Measurements from ENCODE around the gene MIPOL1. TPM values are rescaled to one million over a fixed set of nuclear protein-coding genes. Genes with fewer than 3 reads are reported as not detected.
A peak's percentile ranks its signal among the peaks of the same experiment; 100 is the strongest.

The MIPOL1 gene
- total and polyA plus RNA-seq, 2 of the 4 experiments (the other 2 are of a cell fraction): 2.7 to 5.9 TPM

GRCh38 chr14:37171678-37172023 is 26.1 kb upstream of the MIPOL1 start:
- Histone ChIP-seq H3K27me3 (ENCODE audit: control insufficient read depth, insufficient read depth, low read length) (no peaks in the 10 kb centered on the region), H3K36me3 (ENCODE audit: control insufficient read depth, insufficient read depth, low read length) (no peaks in the 10 kb centered on the region), H3K9ac (ENCODE audit: low read depth, low read length) (peak overlapping the region; percentile 59; the same call in 1 of the 2 replicates), H4K8ac (ENCODE audit: low read depth in 2 of 2, low read length in 2 of 2) (peak overlapping the region; percentile 65 to 86), H3K18ac (ENCODE audit: low read depth, low read length) (peak overlapping the region; percentile 6; the same call in 1 of the 2 replicates), H3K4me2 (ENCODE audit: low read depth, low read length) (peak overlapping the region; percentile 70), H3K27ac (ENCODE audit: insufficient read depth, low read length) (peak overlapping the region; percentile 42), H2BK20ac (ENCODE audit: low read depth, low read length) (0 out of 2 replicates have a peak overlapping the region, but pooled peaks have one; percentile 75), H3K14ac (replicated peaks; ENCODE audit: low read depth, low read length) (peak overlapping the region; percentile 87), H3K56ac (ENCODE audit: extremely low read depth, insufficient read depth, low read length) (peak overlapping the region; percentile 77; the same call in 1 of the 2 replicates), H4K91ac (ENCODE audit: insufficient read depth, low read depth, low read length) (peak overlapping the region; percentile 53; the same call in 1 of the 2 replicates), H2AK5ac (ENCODE audit: low read depth, low read length) (no peak overlapping the region), H3K4ac (ENCODE audit: low read depth, low read length) (peak overlapping the region; percentile 52; the same call in 1 of the 2 replicates), H3K9me1 (ENCODE audit: insufficient read depth, low read length) (no peaks in the 10 kb centered on the region), H2BK5ac (ENCODE audit: low read depth, low read length, poor library complexity, severe bottlenecking) (peak overlapping the region; percentile 57), H3K79me1 (ENCODE audit: low read depth in 1 of 2, low read length in 2 of 2) (peaks cover 2 to 3% of the 10 kb centered on the region in 2 experiments; a peak in 1 of 4 replicates), H3K9me3 (ENCODE audit: control insufficient read depth, insufficient read depth, low read length) (no peaks in the 10 kb centered on the region), H4K20me1 (ENCODE audit: insufficient read depth, low read length) (no peaks in the 10 kb centered on the region), H2BK120ac (ENCODE audit: low read depth, low read length) (peak overlapping the region; percentile 83), H3K23ac (ENCODE audit: low read depth, low read length) (peak overlapping the region; percentile 91; the same call in 1 of the 2 replicates), H2AFZ (replicated peaks; ENCODE audit: low read length, poor library complexity) (peak overlapping the region; percentile 97), H2AK9ac (replicated peaks; ENCODE audit: low read depth, low read length, poor library complexity) (peak overlapping the region; percentile 73), H2BK15ac (ENCODE audit: low read depth, low read length) (peak overlapping the region; percentile 83; the same call in 2 of the 3 replicates), H4K5ac (ENCODE audit: low read depth, low read length) (peak overlapping the region; percentile 21; the same call in 1 of the 2 replicates), H3K4me1 (ENCODE audit: control insufficient read depth, insufficient read depth, low read length) (0 out of 2 replicates have a peak, but pooled peaks cover 2% of the 10 kb centered on the region), H3K4me3 (ENCODE audit: insufficient read depth, low read depth, low read length) (peak overlapping the region; percentile 78)
- TF ChIP-seq NFE2L2 (IDR thresholded peaks at IDR 0.05; ENCODE audit: low read depth, low read length) (no peak), RCOR1 (IDR thresholded peaks at IDR 0.05; ENCODE audit: insufficient replicate concordance, low read length) (no peak), MAZ (IDR thresholded peaks at IDR 0.05; ENCODE audit: borderline replicate concordance, low read depth, low read length) (0 out of 2 replicates have a peak, but pooled peaks have one; percentile 4), RFX5 (IDR thresholded peaks at IDR 0.05; ENCODE audit: low read depth, low read length) (no peak)
- dilution Hi-C loops (cut with HindIII; ENCODE audit: low sequenced_read_pairs, unreplicated experiment) (no loop called here), intact Hi-C loops (cut with micrococcal nuclease) (loop anchor here (1.0 kb wide), 1 partner anchor 26 kb away; the partner anchor contains the start of gene MIPOL1), in situ Hi-C loops (cut with MboI; ENCODE audit: low sequenced_read_pairs) (no loop called here)
- POLR2A ChIA-PET (ENCODE audit: unreplicated experiment): interaction anchor here (0.9 kb wide), 1 partner anchor 26 kb away, joined by 15 read pairs; the partner anchor contains the start of gene MIPOL1
- CTCF ChIA-PET: interaction anchor here (1.5 kb wide), 1 partner anchor 229 kb away, joined by 5 read pairs; no protein-coding TSS in a partner anchor
- BruUV-seq (replicated peaks): no TSS peak
- peak; percentile 30 for ATAC-seq (ENCODE audit: low read depth)
- DNase-seq: no peak
- WGBS, 2 experiments (ENCODE audit: extremely low coverage in 2 of 2, insufficient read length in 1 of 2): 0% methylated on average over 3 of the region's 6 CpGs; no CpG with 5 or more reads in 1 of the 2 experiments
